GM12864 (cell line): ENCODE measurements around the gene CETN2.
A peak's percentile ranks its signal among the peaks of the same experiment; 100 is the strongest.

ENCODE experiments used
- DNase-seq: peaks from one replicate; pipeline ENCODE4 v3.0.0-alpha.2; 2011; ENCODE audit warnings: low read depth
- H3K4me3 ChIP-seq: 2 replicates; pipeline ENCODE4 v1.5.1; 2011; ENCODE audit warnings: mild to moderate bottlenecking, low read depth, low read length, control low read depth
- CTCF ChIP-seq: IDR thresholded peaks from 2 replicates; pipeline ENCODE4 v1.5.1; 2011; ENCODE audit warnings: low read depth, mild to moderate bottlenecking, moderate library complexity, low read length, control low read depth, inconsistent platforms; ENCODE audit errors: missing control alignments

Gene CETN2

GRCh38 chrX:152830312-152831305, at the start of gene CETN2, which contains the start of gene NSDHL:
CETN2 (minus strand) TSS chrX:152830757; CDS start chrX:152830710, 47 bp downstream.
NSDHL (plus strand) TSS chrX:152831063; CDS start chrX:152846325, 15,262 bp downstream.
- peak within 1 kb of the TSS; percentile 92 for H3K4me3 ChIP-seq
- DNase-seq: peak; percentile 79
- TF ChIP-seq CTCF: no peak

GRCh38 chrX:152878976-152879755, 48.6 kb upstream of the CETN2 start:
- DNase-seq: no peak
- TF ChIP-seq CTCF: no peak
- H3K4me3 ChIP-seq: no peak overlapping the region

- DNase-seq: no peak
- no peak for TF ChIP-seq CTCF
These were observed 46.6 kb upstream of the CETN2 start for GRCh38 chrX:152876931-152877840.

GRCh38 chrX:152873361-152873760, 42.8 kb upstream of the CETN2 start:
- TF ChIP-seq CTCF: no peak
- no peak for DNase-seq
- no peak overlapping the region for H3K4me3 ChIP-seq

More at GRCh38 chrX:152876931-152877840, 46.6 kb upstream of the CETN2 start:
- no peak overlapping the region for H3K4me3 ChIP-seq

- no peak for DNase-seq
- H3K4me3 ChIP-seq: no peak overlapping the region
- TF ChIP-seq CTCF: no peak
These were observed 42.0 kb upstream of the CETN2 start for GRCh38 chrX:152872522-152872921.

GRCh38 chrX:152871260-152871659, 40.7 kb upstream of the CETN2 start:
- DNase-seq: no peak
- no peak overlapping the region for H3K4me3 ChIP-seq
- TF ChIP-seq CTCF: no peak
